ENCODE data around the gene PI4K2A.
"Not testable (repeated sequence)": the region's sequence is repeated elsewhere in the genome, so short reads cannot be mapped to it uniquely, and the experiment has no call there.

PI4K2A gene

DNA sequence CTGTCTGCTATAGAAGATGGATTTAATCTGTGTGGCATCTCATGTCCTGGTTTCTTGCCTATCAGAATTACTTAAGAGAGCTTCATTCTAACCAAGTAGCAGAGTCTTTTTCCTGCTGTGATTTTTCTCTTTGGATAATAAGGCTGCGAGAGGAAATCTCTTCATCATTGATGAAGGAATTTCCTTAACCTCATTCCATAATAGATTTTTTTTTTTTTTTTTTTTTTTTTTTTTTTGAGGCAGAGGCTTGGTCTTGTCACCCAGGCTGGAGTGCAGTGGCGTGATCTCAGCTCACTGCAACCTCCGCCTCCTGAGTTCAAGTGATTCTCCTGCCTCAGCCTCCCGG is 8.9 kb downstream of the PI4K2A start:
- not testable (repeated sequence) for H4K91ac ChIP-seq (ENCODE audit: low read depth, low read length, poor library complexity); H3K4ac ChIP-seq (ENCODE audit: low read length); H2BK5ac ChIP-seq (ENCODE audit: low read length); H3K23ac ChIP-seq (ENCODE audit: low read depth, low read length, poor library complexity); H3K9me3 ChIP-seq (replicated peaks in 1 of 2; ENCODE audit: control insufficient read depth in 2 of 2, insufficient read depth in 1 of 2, low read depth in 1 of 2, low read length in 2 of 2); H2BK120ac ChIP-seq (ENCODE audit: low read depth, low read length); H2BK15ac ChIP-seq (ENCODE audit: low read length); H2AK5ac ChIP-seq (ENCODE audit: low read depth, low read length); H3K9ac ChIP-seq (ENCODE audit: low read depth, low read length, poor library complexity); H3K18ac ChIP-seq (ENCODE audit: low read length); H3K14ac ChIP-seq (ENCODE audit: low read length); H2BK12ac ChIP-seq (ENCODE audit: low read length); H3K79me1 ChIP-seq (ENCODE audit: low read depth, low read length); H3K4me3 ChIP-seq (ENCODE audit: low read length in 2 of 2); H3K27ac ChIP-seq (replicated peaks; ENCODE audit: low read length); DNase-seq (ENCODE audit: low spot score); H2AFZ ChIP-seq (ENCODE audit: low read length); H3K4me1 ChIP-seq (ENCODE audit: control insufficient read depth in 2 of 2, insufficient read depth in 1 of 2, low read depth in 1 of 2, low read length in 2 of 2); H4K8ac ChIP-seq (ENCODE audit: low read depth, low read length); H3K4me2 ChIP-seq (ENCODE audit: insufficient read depth, low read length, poor library complexity, severe bottlenecking); H3K27me3 ChIP-seq (ENCODE audit: control insufficient read depth in 3 of 3, insufficient read depth in 3 of 3, low read depth in 1 of 3, low read length in 3 of 3)
- no CpG with 5 or more reads among the region's 4 CpGs for WGBS, 2 donors (ENCODE audit: extremely low coverage in 2 of 2, insufficient read length in 2 of 2, insufficient replicate concordance in 1 of 2)
- peaks cover 23 to 78% of the 10 kb centered on the region in 2 donors for H3K36me3 ChIP-seq (replicated peaks in 1 of 2; ENCODE audit: control insufficient read depth in 2 of 2, insufficient read depth in 2 of 2, low read length in 2 of 2)

DNA sequence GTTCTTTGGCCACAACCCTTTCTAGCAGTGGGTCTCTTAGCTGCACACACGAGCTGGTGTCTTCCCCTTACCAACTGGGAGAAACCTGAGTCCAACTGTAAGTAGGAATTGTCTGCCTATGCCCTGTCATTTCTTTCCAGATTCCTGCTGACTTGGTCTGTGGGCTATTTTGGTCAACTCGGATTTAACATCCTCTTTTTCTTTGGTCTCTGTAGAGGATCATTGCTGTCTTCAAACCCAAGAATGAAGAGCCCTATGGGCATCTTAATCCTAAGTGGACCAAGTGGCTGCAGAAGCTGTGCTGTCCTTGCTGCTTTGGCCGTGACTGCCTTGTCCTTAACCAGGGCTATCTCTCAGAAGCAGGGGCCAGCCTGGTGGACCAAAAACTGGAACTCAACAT is 10.3 kb downstream of the PI4K2A start:
- WGBS, 2 donors (ENCODE audit: extremely low coverage in 2 of 2, insufficient read length in 2 of 2, insufficient replicate concordance in 1 of 2) = no CpG with 5 or more reads among the region's 3 CpGs
- Histone ChIP-seq H3K27ac (replicated peaks; ENCODE audit: low read length) (no peak overlapping the region), H3K36me3 (replicated peaks in 1 of 2; ENCODE audit: control insufficient read depth in 2 of 2, insufficient read depth in 2 of 2, low read length in 2 of 2) (peaks cover 16 to 78% of the 10 kb centered on the region in 2 donors)

DNA sequence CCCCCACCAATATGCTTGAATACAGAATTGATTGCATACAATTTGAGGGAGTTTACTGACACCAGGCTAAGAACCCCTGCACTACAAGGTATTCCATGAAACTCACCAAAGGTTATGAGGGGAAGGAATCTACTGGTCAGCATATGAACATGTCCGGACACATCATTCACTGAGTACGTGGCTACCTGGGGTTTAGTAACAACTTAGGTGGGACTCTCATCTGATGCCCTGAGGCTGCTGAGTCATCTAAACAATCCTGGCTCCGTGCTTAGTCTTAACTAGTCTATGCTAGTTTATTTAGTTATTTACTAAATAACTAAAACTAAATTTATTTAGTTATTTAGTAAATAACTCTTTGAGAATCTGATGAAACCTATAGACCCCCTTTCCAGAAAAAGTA is 11.3 kb downstream of the PI4K2A start:
- no peak overlapping the region for H3K4ac ChIP-seq (ENCODE audit: low read length)
- no CpG with 5 or more reads among the region's 3 CpGs for WGBS, 2 donors (ENCODE audit: extremely low coverage in 2 of 2, insufficient read length in 2 of 2, insufficient replicate concordance in 1 of 2)
- no peak overlapping the region for H3K4me3 ChIP-seq (ENCODE audit: low read length in 2 of 2)
- H3K36me3 ChIP-seq (replicated peaks in 1 of 2; ENCODE audit: control insufficient read depth in 2 of 2, insufficient read depth in 2 of 2, low read length in 2 of 2) = peaks cover 24 to 80% of the 10 kb centered on the region in 2 donors
- no peak overlapping the region for H2AK5ac ChIP-seq (ENCODE audit: low read depth, low read length)
- H4K8ac ChIP-seq (ENCODE audit: low read depth, low read length) = no peak overlapping the region
- no peak overlapping the region for H4K91ac ChIP-seq (ENCODE audit: low read depth, low read length, poor library complexity)
- no peak overlapping the region for H3K14ac ChIP-seq (ENCODE audit: low read length)
- H3K4me1 ChIP-seq (ENCODE audit: control insufficient read depth in 2 of 2, insufficient read depth in 1 of 2, low read depth in 1 of 2, low read length in 2 of 2) = peaks cover 0 to 9% of the 10 kb centered on the region in 2 donors
- H2AFZ ChIP-seq (ENCODE audit: low read length) = no peak overlapping the region
- H2BK12ac ChIP-seq (ENCODE audit: low read length) = no peak overlapping the region
- H3K18ac ChIP-seq (ENCODE audit: low read length) = no peak overlapping the region
- H2BK15ac ChIP-seq (ENCODE audit: low read length) = no peak overlapping the region
- no peaks in the 10 kb centered on the region for H3K79me1 ChIP-seq (ENCODE audit: low read depth, low read length)
- H3K23ac ChIP-seq (ENCODE audit: low read depth, low read length, poor library complexity) = no peak overlapping the region
- H3K27me3 ChIP-seq (ENCODE audit: control insufficient read depth in 3 of 3, insufficient read depth in 3 of 3, low read depth in 1 of 3, low read length in 3 of 3) = no peaks in the 10 kb centered on the region
- H2BK5ac ChIP-seq (ENCODE audit: low read length) = no peak overlapping the region
- no peak overlapping the region for H2BK120ac ChIP-seq (ENCODE audit: low read depth, low read length)
- H3K9me3 ChIP-seq (replicated peaks in 1 of 2; ENCODE audit: control insufficient read depth in 2 of 2, insufficient read depth in 1 of 2, low read depth in 1 of 2, low read length in 2 of 2) = peaks cover 0 to 9% of the 10 kb centered on the region in 2 donors
- H3K4me2 ChIP-seq (ENCODE audit: insufficient read depth, low read length, poor library complexity, severe bottlenecking) = no peak overlapping the region
- H3K9ac ChIP-seq (ENCODE audit: low read depth, low read length, poor library complexity) = no peak overlapping the region
- no peak for DNase-seq (ENCODE audit: low spot score)
- no peak overlapping the region for H3K27ac ChIP-seq (replicated peaks; ENCODE audit: low read length)

More for the DNA sequence above, 10.3 kb downstream of the PI4K2A start:
- Histone ChIP-seq H4K8ac (ENCODE audit: low read depth, low read length) (no peak overlapping the region), H3K18ac (ENCODE audit: low read length) (no peak overlapping the region), H2AK5ac (ENCODE audit: low read depth, low read length) (no peak overlapping the region), H2BK12ac (ENCODE audit: low read length) (no peak overlapping the region), H3K4ac (ENCODE audit: low read length) (no peak overlapping the region), H3K27me3 (ENCODE audit: control insufficient read depth in 3 of 3, insufficient read depth in 3 of 3, low read depth in 1 of 3, low read length in 3 of 3) (no peaks in the 10 kb centered on the region), H3K14ac (ENCODE audit: low read length) (no peak overlapping the region), H3K9me3 (replicated peaks in 1 of 2; ENCODE audit: control insufficient read depth in 2 of 2, insufficient read depth in 1 of 2, low read depth in 1 of 2, low read length in 2 of 2) (peaks cover 0 to 9% of the 10 kb centered on the region in 2 donors), H2BK15ac (ENCODE audit: low read length) (no peak overlapping the region), H3K9ac (ENCODE audit: low read depth, low read length, poor library complexity) (no peak overlapping the region), H3K4me3 (ENCODE audit: low read length in 2 of 2) (no peak overlapping the region), H3K23ac (ENCODE audit: low read depth, low read length, poor library complexity) (no peak overlapping the region), H2BK120ac (ENCODE audit: low read depth, low read length) (no peak overlapping the region), H3K4me2 (ENCODE audit: insufficient read depth, low read length, poor library complexity, severe bottlenecking) (no peak overlapping the region), H2BK5ac (ENCODE audit: low read length) (no peak overlapping the region), H4K91ac (ENCODE audit: low read depth, low read length, poor library complexity) (no peak overlapping the region), H3K79me1 (ENCODE audit: low read depth, low read length) (no peaks in the 10 kb centered on the region), H2AFZ (ENCODE audit: low read length) (no peak overlapping the region), H3K4me1 (ENCODE audit: control insufficient read depth in 2 of 2, insufficient read depth in 1 of 2, low read depth in 1 of 2, low read length in 2 of 2) (peaks cover 0 to 9% of the 10 kb centered on the region in 2 donors)
- DNase-seq (ENCODE audit: low spot score) = no peak

DNA sequence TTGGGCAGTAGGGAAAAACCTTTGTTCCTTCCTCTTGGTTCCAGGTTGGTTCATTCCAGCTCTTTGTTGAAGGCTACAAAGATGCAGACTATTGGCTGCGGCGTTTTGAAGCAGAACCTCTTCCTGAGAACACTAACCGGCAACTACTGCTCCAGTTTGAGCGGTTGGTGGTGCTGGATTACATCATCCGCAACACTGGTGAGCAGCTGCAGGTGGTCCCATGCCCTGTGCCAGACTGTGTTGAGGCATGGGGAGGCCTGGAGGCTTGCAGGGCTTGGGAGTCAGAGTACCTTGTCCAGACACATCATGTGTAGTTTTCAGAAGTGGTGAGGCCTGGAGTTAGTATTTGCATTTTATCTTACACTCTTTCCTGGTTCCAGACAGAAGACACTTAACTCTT is 16.3 kb downstream of the PI4K2A start:
- Histone ChIP-seq H3K79me1 (ENCODE audit: low read depth, low read length) (no peaks in the 10 kb centered on the region), H3K4ac (ENCODE audit: low read length) (no peak overlapping the region), H3K23ac (ENCODE audit: low read depth, low read length, poor library complexity) (no peak overlapping the region), H2BK15ac (ENCODE audit: low read length) (no peak overlapping the region), H3K4me1 (ENCODE audit: control insufficient read depth in 2 of 2, insufficient read depth in 1 of 2, low read depth in 1 of 2, low read length in 2 of 2) (no peaks in the 10 kb centered on the region), H3K18ac (ENCODE audit: low read length) (no peak overlapping the region), H4K91ac (ENCODE audit: low read depth, low read length, poor library complexity) (no peak overlapping the region), H3K27ac (replicated peaks; ENCODE audit: low read length) (no peak overlapping the region), H2AFZ (ENCODE audit: low read length) (no peak overlapping the region), H4K8ac (ENCODE audit: low read depth, low read length) (no peak overlapping the region), H3K4me3 (ENCODE audit: low read length in 2 of 2) (no peak overlapping the region), H3K9me3 (replicated peaks in 1 of 2; ENCODE audit: control insufficient read depth in 2 of 2, insufficient read depth in 1 of 2, low read depth in 1 of 2, low read length in 2 of 2) (no peaks in the 10 kb centered on the region), H2BK120ac (ENCODE audit: low read depth, low read length) (no peak overlapping the region), H3K4me2 (ENCODE audit: insufficient read depth, low read length, poor library complexity, severe bottlenecking) (no peak overlapping the region), H2BK5ac (ENCODE audit: low read length) (no peak overlapping the region), H2BK12ac (ENCODE audit: low read length) (no peak overlapping the region), H3K36me3 (replicated peaks in 1 of 2; ENCODE audit: control insufficient read depth in 2 of 2, insufficient read depth in 2 of 2, low read length in 2 of 2) (peaks cover 17 to 82% of the 10 kb centered on the region in 2 donors), H3K9ac (ENCODE audit: low read depth, low read length, poor library complexity) (no peak overlapping the region), H3K27me3 (ENCODE audit: control insufficient read depth in 3 of 3, insufficient read depth in 3 of 3, low read depth in 1 of 3, low read length in 3 of 3) (no peaks in the 10 kb centered on the region), H3K14ac (ENCODE audit: low read length) (no peak overlapping the region), H2AK5ac (ENCODE audit: low read depth, low read length) (no peak overlapping the region)
- DNase-seq (ENCODE audit: low spot score) = no peak
- no CpG with 5 or more reads among the region's 5 CpGs for WGBS, 2 donors (ENCODE audit: extremely low coverage in 2 of 2, insufficient read length in 2 of 2, insufficient replicate concordance in 1 of 2)

All from neuronal stem cell (in vitro differentiated cells).